Raji (cell line): ENCODE results near the gene POLR1A.

Experiments
- POLR2A ChIP-seq: IDR thresholded peaks from 2 replicates; pipeline ENCODE4 v1.6.1; 2011; ENCODE audit warnings: low read depth, low read length, control low read depth; ENCODE audit not compliant: insufficient read depth

Gene POLR1A

DNA sequence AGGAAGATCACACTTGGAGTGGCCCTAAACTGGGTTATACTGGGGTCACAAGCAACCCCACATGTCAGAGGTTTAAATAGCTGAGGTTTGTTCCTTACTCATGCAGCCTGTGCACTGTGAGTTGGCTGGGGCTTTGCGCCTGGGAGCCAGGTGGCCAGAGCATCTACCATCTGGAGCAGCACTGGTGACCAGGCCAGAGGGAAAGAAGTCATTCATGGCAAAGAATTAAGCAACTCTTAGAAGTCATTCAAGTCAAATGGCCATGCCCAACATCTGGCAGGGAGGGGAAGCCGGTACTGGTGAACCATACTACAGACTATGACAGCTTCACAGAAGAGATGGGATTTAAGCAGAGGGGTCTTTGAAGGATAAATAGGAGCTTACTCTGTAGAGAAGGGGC, 90.7 kb downstream of the POLR1A start:
- no peak for TF ChIP-seq POLR2A

GRCh38 chr2:86014493-86014892, 91.2 kb downstream of the POLR1A start:
- no peak for TF ChIP-seq POLR2A

DNA sequence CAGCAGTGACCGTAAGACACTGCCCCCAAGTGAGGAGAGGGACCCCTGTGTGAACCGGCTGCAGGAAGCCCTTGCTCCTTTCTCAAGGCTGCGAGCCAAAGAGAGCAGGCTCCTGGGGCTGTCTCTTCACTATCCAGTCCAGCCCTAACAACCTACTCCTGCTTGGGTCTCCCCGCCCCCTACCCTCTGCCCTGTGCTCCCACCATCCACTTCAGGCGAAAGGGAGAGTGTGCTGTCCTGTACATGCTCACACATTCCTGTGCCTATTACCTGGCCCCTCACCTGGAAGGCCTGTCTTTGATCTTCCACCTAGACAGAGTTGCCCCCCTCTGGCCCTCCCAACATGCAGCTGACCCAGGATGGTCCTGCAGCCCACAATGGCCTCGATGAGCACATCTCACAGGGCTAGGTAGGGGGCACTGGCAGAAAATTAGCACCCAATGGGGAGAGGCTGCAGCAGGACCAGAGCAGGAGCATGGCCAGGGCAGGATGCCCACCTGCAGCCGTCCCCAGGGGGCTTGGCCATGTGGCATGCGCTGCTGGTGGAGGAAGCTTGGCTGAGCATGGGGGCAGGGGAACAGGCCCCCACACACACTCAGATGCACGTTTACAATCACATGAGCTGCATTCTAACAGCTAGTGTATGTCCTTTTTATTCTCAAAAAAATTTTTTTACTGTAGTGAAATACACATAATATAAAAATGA, 93.5 kb downstream of the POLR1A start:
- TF ChIP-seq POLR2A = no peak

DNA sequence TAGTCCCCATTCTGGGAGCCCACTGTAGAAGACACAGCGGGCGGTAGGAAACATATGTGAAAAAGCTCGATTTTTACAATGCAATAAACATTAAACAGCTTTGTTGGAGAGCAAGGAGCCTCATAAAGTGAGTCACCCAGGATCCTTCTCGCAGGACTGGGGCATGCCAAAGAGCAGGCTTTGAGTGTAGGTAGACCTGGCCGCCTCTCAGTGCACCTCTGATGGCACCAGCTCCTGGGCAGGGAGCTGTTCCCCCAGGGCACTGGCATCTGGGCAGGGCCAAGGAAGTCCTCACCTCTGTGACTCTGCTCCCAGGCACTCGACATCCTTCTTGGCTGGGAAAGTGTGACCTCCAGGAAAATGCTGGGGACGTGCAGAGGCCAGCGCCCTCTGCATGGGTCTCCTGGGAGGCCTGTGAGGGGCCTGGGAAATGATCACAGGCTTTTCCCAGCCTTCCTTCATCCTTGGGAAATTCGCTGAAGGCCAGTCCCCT, 94.2 kb downstream of the POLR1A start:
- no peak for TF ChIP-seq POLR2A

DNA sequence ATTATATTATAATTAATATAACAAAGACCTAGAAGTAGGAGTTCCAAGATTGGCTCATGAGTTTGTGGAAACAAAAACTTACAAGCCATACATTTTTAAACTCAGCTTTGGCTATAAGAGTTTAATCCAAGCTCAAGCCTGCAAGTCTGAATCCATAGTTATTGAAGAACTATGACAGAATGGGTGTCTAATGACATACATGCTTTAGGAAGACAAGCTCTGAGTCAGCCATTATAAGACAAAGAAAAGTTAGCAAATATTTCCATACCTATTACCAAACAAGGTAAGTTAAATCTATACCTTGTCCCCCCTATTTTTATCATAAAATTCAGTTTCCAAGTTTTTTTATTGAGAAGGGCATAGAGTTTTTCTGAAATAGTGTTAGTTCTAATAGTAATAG, 95.6 kb downstream of the POLR1A start:
- TF ChIP-seq POLR2A = no peak

- TF ChIP-seq POLR2A = no peak
Observed at GRCh38 chr2:86006524-86006923, 99.2 kb downstream of the POLR1A start.

GRCh38 chr2:86003967-86004366, 101.7 kb downstream of the POLR1A start:
- no peak for TF ChIP-seq POLR2A

GRCh38 chr2:86003104-86003503, 102.6 kb downstream of the POLR1A start:
- TF ChIP-seq POLR2A = no peak

DNA sequence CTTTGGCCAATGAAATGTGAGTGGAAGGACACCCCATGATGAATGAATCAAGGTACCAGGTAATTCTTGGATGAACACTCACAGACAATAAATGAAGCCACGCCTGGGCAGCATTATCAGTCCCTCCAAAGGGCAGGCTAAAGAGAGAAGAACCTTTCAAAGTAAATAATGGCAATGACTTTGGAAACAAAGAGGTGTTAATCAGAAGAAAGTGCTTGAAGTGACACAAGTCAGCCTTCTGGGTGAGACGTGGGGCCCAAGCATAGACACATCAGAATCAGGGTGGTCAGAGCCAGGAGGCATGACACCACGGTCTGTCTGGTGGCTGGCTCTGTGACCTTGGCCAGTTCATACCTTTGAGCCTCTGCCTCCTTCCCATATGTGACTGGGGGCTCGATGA, 103.3 kb downstream of the POLR1A start:
- TF ChIP-seq POLR2A = no peak

- TF ChIP-seq POLR2A = no peak
Observed at GRCh38 chr2:86001326-86001725, 104.4 kb downstream of the POLR1A start.

DNA sequence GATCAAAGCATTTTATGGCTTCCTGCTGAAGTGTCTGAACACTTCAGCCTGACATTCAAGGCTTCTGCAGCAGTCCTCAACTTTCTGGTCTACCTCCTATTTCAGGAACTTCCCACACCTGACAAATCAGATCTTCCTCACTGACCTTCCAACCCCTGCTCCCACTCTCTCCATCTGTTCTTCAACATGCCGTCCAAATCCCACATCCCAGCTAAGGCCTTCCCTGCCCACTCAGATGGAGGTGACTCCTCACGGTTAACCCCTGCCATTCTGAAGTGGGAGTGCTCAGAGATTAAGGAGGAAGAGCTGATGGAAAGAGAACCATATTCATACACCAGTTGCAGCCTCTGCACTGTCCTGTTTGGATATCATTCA, 104.8 kb downstream of the POLR1A start:
- no peak for TF ChIP-seq POLR2A

GRCh38 chr2:86000131-86000937, 105.4 kb downstream of the POLR1A start:
- no peak for TF ChIP-seq POLR2A

DNA sequence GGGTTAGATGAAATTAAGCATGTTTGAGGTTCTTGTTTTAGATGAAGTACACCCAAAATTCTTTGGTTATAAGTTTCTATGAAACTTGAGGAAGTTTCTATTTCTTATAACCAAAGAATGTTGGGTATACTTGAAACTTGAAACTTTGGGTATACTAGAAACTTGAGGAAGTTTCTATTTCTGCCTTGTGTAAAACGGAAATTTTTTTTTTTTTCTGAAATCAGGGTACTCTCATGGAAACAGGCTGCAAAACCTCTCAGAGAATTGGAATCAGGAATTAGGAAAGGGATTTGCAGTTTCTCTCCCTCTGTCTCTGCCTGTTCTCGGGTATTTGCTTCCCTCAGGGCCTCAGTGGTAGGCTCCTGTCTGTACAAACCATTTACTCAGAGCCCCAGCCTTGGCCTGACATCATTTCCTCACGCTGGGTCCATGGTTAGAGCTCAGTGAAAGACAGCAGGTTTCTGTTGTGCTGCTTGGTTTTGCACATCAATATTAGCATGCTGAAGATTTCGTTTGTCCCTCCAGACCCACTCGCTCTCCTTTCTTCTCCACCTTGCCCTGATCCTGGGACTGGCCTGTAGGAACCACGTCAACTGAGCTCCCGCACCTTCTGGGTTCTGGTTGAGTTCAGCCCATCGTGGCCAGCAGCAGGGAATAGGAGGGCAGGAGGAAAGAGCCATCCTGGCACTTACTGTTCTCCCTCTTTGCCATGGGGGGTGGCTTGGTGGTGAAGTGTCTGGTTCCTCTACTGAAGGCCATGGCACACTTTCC, 106.4 kb downstream of the POLR1A start:
- TF ChIP-seq POLR2A = no peak

- no peak for TF ChIP-seq POLR2A
Observed at GRCh38 chr2:85998071-85998991, 107.4 kb downstream of the POLR1A start.

DNA sequence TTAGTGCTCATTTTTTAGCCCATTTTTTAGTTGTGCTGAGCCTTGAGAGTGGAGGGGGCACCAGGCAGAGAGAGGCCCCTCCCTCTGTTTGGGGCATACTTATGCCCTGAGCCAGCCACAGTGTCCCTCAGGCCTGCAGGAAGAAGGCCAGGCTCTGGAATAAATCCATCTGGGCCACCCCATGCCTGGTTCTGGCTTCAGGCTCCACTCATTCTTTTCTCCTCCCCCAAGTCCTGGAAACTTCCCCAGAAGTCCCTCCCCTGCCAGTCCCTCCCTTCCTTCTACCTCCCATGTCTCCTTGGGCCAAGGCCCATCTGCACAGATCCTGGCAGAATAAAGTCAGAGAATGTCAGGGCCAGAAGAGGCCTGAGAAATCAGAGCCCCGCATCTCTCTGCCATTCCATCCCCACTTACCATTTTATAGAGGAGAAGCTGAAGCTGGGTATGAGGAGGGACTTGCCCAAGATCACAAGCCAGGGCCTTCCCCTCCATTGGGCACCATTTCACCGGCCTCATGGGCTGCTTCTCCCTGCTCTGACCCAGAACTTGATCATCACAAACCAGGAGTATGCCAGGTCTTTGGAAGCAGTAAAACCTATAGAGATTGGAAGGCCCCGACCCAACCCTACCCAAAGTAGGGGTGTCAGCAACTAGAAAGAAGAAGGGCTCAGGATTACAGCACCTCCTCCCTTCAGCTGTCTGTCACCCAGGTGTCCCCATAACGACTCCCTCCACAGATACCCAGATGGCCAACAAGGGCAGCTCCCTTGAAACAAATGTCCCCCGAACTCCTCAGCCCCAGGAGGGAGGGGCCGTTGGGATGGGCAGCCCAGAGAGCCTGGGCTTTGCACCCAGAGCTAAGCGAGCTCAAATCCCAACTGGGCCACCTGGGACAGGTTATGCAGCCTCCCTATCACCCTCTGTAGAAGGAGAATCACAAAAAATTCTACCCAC, 108.4 kb downstream of the POLR1A start:
- no peak for TF ChIP-seq POLR2A
